ENCODE measurements around the gene POLD1.
A peak's percentile ranks its signal among the peaks of the same experiment; 100 is the strongest.
"Not testable (repeated sequence)": the region's sequence is repeated elsewhere in the genome, so short reads cannot be mapped to it uniquely, and the experiment has no call there.

The POLD1 gene

GRCh38 chr19:50435627-50436026 is 51.5 kb downstream of the POLD1 start:
- no peak for DNase-seq (ENCODE audit: low read depth in 2 of 2)

- DNase-seq (ENCODE audit: low read depth in 2 of 2) = no peak
Observed at GRCh38 chr19:50437862-50438449, 53.8 kb downstream of the POLD1 start.

DNA sequence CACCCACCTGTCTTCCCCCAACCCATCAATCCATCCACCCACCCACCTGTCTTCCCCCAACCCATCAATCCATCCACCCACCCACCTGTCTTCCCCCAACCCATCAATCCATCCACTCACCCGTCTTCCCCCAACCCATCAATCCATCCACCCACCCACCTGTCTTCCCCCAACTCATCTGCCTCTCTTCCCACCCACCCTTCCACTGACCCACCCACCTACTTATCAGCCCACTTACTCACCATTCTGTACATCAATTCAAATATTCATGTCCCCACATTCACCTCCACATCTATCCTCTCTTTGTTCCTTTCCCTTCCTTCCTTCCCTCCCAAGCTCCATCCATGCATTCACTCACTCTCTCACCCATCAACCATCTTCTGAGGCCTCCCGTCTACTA is 55.0 kb downstream of the POLD1 start:
- not testable (repeated sequence) for DNase-seq (ENCODE audit: low read depth in 2 of 2)

DNA sequence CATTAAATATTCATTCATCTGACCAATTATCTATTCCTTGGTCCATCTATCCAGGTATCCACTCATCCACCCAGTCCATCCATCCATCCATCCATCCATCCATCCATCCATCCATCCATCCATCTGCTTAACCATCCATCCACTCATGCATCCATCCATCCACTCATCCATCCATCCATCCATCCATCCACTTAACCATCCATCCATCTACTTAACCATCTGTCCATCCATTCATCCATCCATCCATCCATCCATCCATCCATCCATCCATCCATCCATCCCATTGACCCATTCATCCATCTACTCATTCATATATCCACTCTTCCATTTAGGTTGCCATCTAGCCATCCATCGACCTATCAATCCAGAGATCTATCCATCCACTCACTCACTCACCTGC is 59.9 kb downstream of the POLD1 start:
- DNase-seq (ENCODE audit: low read depth in 2 of 2) = no peak

DNA sequence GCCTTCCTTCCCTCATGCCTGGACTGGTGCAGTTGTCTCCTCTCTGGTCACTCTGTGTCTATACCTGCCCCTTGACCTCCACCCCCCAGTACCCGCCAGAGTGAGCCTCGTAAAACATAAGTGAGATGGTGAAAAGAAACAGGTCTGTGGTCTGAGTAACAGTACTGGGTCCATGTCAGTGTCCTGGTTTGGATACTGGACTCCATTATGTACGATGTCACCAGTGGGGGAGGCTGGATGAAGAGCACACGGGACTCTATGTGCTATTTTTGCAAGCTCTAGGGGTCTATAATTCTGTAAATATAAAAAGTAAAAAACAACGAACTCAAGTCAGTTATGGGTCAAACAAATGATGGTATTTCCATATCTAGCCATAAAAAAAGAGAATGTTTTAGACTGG is 62.9 kb downstream of the POLD1 start:
- no peak for DNase-seq (ENCODE audit: low read depth in 2 of 2)

GRCh38 chr19:50447750-50448149 is 63.6 kb downstream of the POLD1 start:
- DNase-seq (ENCODE audit: low read depth in 2 of 2) = no peak

GRCh38 chr19:50449236-50449899 is 65.2 kb downstream of the POLD1 start:
- DNase-seq (ENCODE audit: low read depth in 2 of 2) = no peak

DNA sequence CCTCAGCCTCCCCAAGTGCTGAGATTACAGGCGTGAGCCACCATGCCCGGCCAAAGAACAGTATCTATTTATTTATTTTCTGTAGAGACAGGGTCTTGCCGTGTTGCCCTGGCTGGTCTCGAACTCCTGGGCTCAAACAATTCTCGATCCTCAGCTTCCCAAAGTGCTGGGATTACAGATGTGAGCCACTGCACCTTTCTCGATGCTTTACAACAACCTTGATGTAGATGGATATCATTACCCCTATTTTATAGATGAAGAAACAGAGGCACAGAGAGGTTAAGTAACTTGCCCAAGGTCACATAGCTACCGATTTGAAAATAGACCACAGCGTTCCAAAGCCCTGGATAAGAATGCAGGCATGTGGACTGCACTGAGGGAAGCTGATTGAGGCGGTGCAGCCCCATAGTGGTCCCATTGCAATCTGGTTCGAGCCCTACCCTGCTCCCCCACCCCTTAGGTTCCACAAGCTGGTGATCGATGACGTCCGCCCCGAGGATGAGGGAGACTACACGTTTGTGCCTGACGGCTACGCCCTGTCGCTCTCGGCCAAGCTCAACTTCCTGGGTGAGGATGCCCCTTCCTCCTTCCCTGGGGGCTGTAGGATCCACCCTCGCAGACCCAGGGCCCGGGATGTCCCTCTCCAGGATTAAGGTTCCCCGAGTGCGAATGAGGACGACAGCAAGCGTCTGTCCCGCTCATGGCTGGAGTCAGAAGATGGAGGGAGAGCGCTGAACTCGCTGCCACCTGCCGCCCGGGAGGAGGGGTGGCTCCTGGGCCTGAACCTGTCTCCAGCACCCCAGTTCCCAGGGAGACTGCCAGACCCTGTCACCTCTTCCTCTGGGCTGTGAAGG is 66.4 kb downstream of the POLD1 start:
- DNase-seq (ENCODE audit: low read depth in 2 of 2) = no peak

DNA sequence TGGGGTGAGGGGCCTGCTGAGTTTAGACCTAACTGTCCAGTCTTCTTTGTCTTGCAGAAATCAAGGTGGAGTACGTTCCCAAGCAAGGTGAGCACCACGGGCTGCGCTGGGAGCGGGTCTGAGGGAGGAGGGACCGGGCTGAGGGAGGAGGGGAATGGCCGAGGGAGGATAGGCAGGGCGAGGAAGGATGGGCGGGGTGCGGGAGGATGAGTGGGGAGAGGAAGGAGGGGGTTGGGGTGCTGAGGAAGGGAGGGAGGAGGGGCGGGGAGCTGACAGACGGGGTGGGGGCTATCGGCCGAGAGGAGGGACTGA is 67.0 kb downstream of the POLD1 start:
- DNase-seq (ENCODE audit: low read depth in 2 of 2) = no peak

GRCh38 chr19:50453243-50453642 is 69.1 kb downstream of the POLD1 start:
- DNase-seq (ENCODE audit: low read depth in 2 of 2) = no peak

DNA sequence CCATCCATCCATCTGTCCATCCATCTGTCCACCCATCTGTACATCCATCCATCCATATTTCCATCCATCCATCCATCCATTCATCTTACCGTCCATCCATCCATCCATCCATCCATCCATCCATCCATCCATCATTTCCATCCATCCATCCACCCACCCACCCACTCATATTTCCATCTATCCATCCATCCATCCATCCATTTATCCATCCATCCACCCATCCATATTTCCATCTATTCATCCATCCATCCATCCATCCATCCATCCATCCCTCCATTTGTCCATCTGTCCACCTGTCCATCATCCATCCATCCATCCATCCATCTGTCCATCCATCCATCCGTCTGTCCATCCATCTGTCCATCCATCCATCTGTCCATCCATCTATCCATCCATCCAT is 71.8 kb downstream of the POLD1 start:
- no peak for DNase-seq (ENCODE audit: low read depth in 2 of 2)

DNA sequence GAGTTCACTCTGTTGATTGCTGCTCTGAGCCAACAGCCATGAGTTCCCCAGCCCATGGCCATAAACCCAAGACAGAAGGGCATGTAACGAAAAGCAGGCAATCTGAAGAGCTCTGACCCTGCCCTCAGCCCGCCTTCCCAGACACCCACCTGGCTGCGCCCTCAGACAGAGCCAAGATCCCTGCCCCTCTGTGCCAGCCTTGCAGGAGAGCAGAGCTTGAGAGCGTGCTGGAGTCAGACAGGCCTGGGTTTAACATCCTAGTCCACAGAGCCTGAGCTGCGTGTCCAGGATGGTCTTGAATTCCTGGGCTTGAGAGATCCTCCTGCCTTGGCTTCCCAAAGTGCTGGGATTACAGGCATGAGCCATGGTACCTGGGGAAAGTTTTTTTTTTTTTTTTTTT is 73.2 kb downstream of the POLD1 start:
- no peak for DNase-seq (ENCODE audit: low read depth in 2 of 2)

DNA sequence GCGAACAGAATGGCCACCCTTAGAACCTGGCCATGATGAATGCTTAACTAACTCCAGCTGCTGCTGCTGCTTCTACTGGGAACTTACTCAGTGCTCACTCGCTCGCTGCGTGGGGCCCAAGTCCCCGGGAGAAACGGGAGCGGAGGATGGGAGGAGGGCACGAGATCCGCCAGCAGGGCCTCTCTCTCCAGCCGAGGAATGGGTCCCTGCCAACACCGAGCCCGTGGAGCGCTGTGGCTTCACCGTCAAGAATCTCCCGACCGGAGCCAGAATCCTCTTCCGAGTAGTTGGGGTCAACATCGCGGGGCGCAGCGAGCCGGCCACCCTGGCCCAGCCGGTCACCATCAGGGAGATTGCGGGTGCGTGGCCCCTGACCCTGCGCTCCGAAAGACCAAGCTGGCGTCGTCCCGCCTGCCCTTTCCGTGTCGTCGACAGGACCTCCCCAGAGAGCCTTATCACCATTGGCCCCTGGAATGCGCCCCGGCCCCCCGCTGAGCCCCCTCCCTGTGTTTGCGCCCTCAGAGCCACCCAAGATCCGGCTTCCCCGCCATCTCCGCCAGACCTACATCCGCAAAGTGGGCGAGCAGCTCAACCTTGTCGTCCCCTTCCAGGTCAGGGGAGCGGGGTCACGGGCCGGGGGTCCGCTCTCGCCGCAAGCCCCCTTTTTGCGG is 74.4 kb downstream of the POLD1 start:
- DNase-seq (ENCODE audit: low read depth in 2 of 2) = no peak

DNA sequence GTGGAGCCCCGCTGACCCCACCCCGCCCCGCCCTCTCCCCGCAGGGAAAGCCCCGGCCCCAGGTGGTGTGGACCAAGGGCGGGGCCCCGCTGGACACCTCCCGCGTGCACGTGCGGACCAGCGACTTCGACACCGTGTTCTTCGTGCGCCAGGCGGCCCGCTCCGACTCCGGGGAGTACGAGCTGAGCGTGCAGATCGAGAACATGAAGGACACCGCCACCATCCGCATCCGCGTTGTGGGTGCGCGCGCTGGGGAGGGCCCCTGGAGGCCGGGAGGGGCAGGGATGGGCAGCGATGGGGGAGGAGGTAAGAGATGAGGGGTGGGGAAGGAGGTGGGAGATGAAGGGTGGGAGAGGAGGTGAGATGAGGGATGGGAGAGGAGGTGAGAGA is 74.9 kb downstream of the POLD1 start:
- DNase-seq (ENCODE audit: low read depth in 2 of 2) = no peak

- no peak for DNase-seq (ENCODE audit: low read depth in 2 of 2)
Observed at GRCh38 chr19:50459638-50460037, 75.5 kb downstream of the POLD1 start.

GRCh38 chr19:50460161-50460765 is 76.1 kb downstream of the POLD1 start:
- DNase-seq (ENCODE audit: low read depth in 2 of 2) = no peak

GRCh38 chr19:50461066-50461875 is 77.1 kb downstream of the POLD1 start:
- DNase-seq (ENCODE audit: low read depth in 2 of 2) = peak in 1 of 2 donors; percentile 16

DNA sequence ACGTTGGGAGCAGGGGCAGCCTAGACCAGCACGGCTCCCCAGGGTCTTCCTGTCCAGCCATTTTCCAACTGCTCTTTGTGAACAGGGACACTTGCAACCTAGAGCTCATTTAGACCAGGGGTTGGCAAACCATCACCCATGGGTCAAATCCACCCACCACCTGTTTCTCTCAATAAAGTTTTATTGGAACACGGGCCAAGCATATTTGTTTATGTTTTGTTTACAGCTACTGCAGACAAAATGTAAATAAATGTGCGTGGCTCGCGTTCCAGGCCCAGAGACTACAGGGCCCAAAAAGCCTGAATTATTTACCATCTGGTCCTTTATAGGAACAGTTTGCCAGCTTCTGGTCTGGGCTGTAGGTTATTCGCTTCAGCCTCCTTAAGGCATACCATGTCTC is 78.8 kb downstream of the POLD1 start:
- no peak for DNase-seq (ENCODE audit: low read depth in 2 of 2)

DNA sequence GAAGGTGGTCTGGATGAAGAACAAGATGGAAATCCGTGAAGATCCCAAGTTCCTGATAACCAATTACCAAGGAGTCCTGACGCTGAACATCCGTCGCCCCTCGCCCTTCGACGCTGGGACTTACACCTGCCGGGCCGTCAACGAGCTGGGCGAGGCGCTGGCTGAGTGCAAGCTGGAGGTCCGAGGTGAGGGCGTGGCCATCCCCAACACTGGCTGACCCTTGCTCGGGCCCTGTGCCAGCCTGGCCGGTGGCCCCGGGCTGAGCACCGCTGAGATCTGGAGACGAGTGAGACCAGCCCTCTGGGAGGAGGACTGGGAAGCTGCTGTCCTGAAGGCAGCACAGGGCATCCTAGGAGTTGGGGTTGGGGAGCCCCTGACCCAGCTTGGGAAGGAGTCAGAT is 80.2 kb downstream of the POLD1 start:
- no peak for DNase-seq (ENCODE audit: low read depth in 2 of 2)

DNA sequence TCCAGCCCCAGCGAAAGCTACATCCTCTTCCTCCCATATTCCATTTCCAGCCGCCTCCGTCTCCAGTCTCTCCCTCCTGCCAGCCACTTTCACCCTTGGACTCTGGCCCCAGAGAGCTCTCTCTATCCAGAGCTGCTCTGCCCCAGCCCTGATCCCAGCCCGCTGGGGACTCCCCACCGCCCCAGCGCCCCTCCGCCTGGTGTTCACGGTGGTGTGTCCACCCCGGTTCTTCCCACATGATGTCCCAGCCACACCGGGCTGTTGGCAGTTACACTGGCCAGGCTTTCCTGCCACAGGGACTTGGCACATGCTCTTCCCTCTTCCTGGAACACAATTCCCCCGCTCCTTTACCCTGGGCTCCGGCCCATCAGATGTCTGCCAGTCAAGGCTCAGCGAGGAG is 80.9 kb downstream of the POLD1 start:
- DNase-seq (ENCODE audit: low read depth in 2 of 2) = no peak

DNA sequence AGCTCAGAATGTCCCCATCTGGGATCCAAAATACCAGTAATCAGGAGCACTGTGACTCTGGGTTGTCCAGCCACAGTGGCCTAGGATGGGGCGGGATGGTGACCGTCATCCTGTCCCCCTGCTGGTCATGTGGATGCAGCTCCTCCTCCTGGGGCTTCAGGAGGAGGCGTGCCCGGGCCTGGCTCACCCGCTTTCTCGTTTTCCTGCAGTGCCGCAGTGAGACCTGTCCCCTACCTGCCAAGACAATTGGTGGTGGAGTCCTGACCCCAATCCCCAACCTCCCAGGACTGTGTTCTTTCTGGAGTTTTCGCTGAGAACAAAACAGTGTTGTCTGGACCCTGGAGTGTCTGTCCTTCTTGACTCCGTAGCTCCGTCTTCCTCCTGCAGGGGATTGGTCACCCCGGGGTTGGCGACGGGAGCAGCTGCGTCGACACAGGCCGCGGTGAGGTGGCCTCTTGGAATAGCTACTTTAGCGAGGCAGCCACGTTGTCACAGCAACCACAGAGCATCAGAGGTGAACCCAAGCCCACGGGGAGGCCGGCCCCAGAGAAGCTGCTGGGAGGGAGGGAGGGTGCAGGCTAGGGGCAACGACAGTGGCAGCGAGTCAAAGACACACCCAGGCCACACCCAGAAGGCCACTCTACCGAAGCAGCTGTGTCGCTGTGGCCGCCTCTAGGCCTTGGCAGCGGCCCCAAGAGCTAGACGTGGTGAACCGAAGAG is 82.0 kb downstream of the POLD1 start:
- DNase-seq (ENCODE audit: low read depth in 2 of 2) = no peak
